Epithelial cell of proximal tubule (primary cell): Measurements from ENCODE around the gene DGCR2. TPM values are rescaled to one million over a fixed set of nuclear protein-coding genes. Genes with fewer than 3 reads are reported as not detected.
"Not testable (repeated sequence)": the region's sequence is repeated elsewhere in the genome, so short reads cannot be mapped to it uniquely, and the experiment has no call there.

Source experiments
- DNase-seq: peaks from one replicate; pipeline ENCODE4 v3.0.0-alpha.2; 2011; ENCODE audit warnings: low read depth
- H3K4me3 ChIP-seq: 2 replicates; pipeline ENCODE4 v1.5.1; 2011; ENCODE audit warnings: low read depth, mild to moderate bottlenecking, low read length
- total RNA-seq: library from RNA; depleted of rRNA; stranded (reverse); fragments of >200 nt; gene quantifications from 2 replicates; pipeline ENCODE4 v1.2.3, GENCODE V29; 2015
- TF ChIP-seq, protein P1 (sequence below): conservative IDR thresholded peaks from 2 replicates; pipeline ENCODE4 v1.5.1; 2012; ENCODE audit warnings: low read depth, mild to moderate bottlenecking, low read length

DGCR2 gene
- total RNA-seq, 1 donor from 2014 or later = 51.7 TPM

DNA sequence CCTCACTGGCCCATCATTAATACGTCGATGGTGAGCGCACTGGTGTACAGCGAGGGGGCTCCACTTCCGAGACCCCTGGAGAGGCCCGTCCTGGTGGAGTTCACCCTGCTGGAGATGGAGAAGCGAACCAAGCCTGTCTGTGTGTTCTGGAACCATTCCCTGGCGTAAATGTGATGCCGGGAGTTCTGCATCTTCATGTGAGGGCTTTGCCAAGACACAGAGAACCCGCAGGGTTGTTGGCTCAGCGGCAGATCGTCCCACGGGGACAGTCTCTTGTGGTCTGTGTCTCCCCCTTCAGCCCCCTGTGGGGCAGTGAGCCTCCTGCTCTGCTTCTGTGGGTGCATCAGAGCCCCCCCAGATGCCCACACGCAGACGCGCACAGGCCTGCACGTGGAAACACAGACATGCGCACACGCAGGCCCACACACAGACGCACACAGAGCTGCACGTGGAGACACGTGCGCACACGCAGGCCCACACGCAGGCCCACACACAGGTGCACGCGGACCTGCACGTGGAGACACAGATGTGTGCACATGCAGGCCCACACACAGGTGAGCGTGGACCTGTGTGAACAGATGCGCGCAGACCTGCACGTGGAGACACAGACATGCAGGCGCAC lies 130.3 kb downstream of the DGCR2 start:
- no peak overlapping the region for H3K4me3 ChIP-seq
- TF ChIP-seq, protein P1, sequence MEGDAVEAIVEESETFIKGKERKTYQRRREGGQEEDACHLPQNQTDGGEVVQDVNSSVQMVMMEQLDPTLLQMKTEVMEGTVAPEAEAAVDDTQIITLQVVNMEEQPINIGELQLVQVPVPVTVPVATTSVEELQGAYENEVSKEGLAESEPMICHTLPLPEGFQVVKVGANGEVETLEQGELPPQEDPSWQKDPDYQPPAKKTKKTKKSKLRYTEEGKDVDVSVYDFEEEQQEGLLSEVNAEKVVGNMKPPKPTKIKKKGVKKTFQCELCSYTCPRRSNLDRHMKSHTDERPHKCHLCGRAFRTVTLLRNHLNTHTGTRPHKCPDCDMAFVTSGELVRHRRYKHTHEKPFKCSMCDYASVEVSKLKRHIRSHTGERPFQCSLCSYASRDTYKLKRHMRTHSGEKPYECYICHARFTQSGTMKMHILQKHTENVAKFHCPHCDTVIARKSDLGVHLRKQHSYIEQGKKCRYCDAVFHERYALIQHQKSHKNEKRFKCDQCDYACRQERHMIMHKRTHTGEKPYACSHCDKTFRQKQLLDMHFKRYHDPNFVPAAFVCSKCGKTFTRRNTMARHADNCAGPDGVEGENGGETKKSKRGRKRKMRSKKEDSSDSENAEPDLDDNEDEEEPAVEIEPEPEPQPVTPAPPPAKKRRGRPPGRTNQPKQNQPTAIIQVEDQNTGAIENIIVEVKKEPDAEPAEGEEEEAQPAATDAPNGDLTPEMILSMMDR = no peak
- DNase-seq = no peak

DNA sequence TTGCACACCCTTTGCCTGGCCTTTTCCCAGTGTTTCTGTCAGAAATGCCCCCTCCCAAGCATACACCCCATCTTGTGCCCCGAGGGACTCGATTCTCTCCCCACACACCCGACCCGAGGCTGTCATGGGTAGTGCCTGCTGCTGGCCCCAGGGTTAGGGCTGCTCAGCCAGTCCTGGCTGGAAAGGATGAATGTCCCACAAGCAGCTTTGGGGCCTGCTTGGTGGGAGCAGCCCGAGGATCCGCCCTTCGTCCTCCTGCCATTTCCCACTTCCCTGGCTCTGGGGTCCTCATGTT lies 131.1 kb downstream of the DGCR2 start:
- TF ChIP-seq, protein P1 = no peak
- DNase-seq = no peak
- no peak overlapping the region for H3K4me3 ChIP-seq

DNA sequence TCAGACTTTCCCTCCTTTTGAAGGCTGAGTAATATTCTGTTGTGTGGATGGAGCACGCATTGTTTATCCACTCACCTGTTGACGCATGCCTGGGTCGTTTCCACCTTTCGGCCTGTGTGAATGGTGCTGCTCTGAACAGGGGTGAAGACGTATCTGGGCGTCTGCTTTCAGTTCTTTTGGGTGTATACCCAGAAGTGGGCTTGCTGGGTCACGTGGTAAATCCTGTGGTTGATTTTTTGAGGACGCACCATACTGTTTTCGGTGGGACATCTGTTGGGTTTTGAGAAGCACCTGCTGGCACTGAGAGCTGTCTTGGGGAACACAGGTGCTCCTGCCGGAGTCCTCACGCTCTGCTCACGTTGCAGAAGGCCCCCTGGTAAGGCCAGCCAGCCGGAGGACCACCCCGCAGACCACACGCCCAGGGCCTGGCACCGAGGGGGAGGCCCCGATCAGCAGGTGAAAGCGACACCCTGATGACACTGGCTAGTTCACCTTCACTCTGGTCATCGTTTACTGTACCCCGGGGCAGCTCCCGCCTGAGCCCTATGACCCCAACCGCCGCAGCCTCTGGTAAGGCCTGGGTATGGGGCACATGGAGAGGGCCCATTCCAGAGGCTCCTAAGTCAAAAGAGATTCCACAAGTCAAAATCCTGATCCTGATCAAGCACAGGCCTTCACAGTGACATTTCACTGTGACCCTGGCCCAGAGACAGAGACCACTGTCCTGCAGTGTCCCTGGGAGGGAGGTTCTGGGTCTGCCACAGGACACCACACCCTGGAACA lies 131.7 kb downstream of the DGCR2 start:
- no peak for DNase-seq
- TF ChIP-seq, protein P1 = no peak
- no peak overlapping the region for H3K4me3 ChIP-seq

DNA sequence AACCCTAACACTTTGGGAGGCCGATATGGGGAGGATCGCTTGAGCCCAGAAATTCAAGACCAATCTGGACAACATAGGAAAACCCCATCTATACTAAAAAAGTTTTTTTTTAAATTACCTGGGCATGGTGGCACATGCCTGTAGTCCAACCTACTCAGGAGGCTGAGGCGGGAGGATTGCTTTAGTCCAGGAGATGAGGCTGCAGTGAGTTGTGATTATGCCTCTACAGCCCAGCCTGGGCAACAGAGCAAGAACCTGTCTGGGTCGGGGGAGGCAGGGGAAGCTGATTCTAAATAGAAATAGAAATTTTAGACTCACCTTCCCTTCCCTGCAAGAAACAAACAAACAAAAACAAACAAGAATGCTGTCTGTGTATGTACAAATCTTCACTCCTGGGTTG lies 133.3 kb downstream of the DGCR2 start:
- no peak for DNase-seq
- H3K4me3 ChIP-seq = no peak overlapping the region
- TF ChIP-seq, protein P1 = no peak

DNA sequence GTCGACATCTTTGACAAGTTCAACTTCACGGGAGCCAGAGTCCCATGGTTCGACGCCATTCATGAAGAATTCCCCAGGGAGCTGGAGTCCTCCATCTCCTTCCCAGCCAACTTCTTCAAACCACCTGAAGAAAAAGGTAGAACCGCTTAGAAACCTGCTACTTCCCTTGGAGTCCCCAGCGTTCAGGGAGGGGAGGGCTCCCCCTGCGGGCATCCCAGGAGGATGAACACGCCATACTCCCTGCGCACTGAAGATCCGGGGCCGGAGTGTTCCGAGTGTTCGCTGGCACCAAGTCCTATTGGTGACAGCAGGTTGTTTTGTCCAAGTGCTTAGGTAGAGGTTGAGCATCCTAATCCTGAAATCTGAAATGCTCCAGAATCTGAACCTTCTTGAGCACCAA lies 134.4 kb downstream of the DGCR2 start:
- TF ChIP-seq, protein P1 = peak; percentile 65
- H3K4me3 ChIP-seq = no peak overlapping the region
- DNase-seq = no peak

DNA sequence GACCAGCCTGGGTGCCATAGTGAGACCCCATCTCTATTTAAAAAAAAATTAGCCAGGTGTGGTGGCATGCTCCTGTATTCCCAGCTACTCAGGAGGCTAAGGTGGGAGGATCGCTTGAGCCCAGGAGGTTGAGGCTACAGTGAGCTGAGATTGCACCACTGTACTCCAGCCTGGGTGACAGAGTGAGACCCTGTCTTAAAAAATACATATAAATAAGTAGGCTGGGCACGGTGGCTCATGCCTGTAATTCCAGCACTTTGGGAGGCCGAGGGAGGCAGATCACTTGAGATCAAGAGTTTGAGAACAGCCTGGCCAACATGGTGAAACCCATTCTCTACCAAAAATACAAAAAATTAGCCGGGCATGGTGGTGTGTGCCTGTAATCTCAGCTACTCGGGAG lies 135.1 kb downstream of the DGCR2 start:
- not testable (repeated sequence) for DNase-seq, H3K4me3 ChIP-seq

Other genes with a start within 250 kb of the DGCR2 start
- 1.1 and 2.8 TPM in 2 replicates for gene DGCR6, start 216.1 kb downstream of the DGCR2 start, total RNA-seq
- 1.2 and 2.1 TPM in 2 replicates for gene PRODH, start 186.1 kb downstream of the DGCR2 start, total RNA-seq
- not detected in 2 replicates for gene TSSK2, start 8.9 kb upstream of the DGCR2 start, total RNA-seq
- gene ESS2, start 22.2 kb upstream of the DGCR2 start, total RNA-seq = 17.5 and 25.7 TPM in 2 replicates
- not detected in 2 replicates for gene GSC2, start 27.9 kb upstream of the DGCR2 start, total RNA-seq
- 168 and 211 TPM in 2 replicates for gene SLC25A1, start 56.3 kb upstream of the DGCR2 start, total RNA-seq
- gene CLTCL1, start 169.3 kb upstream of the DGCR2 start, total RNA-seq = 4.3 and 5.3 TPM in 2 replicates